ENCODE data around the gene CD274.

DNA sequence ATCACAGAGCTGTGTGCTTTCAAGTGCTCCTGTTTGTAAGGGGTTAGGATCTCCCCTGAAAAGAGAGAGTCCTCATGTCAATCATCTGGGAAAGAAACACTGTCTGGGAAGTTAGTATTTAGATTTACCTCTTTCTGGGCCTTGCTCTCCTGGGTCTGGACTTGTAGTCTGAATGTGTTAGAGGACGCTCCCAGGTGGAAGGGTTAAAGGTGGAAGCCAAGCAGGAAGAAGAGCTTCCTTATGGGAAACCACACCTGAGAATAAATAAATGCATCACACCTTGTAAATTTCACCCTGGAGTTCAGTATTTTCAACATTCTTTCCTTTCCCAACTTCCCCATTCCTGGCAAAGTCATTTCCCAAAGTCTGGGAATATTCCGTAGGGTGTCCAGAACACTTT is 13.9 kb upstream of the CD274 start:
- TF ChIP-seq, protein P1, sequence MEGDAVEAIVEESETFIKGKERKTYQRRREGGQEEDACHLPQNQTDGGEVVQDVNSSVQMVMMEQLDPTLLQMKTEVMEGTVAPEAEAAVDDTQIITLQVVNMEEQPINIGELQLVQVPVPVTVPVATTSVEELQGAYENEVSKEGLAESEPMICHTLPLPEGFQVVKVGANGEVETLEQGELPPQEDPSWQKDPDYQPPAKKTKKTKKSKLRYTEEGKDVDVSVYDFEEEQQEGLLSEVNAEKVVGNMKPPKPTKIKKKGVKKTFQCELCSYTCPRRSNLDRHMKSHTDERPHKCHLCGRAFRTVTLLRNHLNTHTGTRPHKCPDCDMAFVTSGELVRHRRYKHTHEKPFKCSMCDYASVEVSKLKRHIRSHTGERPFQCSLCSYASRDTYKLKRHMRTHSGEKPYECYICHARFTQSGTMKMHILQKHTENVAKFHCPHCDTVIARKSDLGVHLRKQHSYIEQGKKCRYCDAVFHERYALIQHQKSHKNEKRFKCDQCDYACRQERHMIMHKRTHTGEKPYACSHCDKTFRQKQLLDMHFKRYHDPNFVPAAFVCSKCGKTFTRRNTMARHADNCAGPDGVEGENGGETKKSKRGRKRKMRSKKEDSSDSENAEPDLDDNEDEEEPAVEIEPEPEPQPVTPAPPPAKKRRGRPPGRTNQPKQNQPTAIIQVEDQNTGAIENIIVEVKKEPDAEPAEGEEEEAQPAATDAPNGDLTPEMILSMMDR (IDR thresholded peaks at IDR 0.05): no peak
- TF ChIP-seq POLR2A (IDR thresholded peaks at IDR 0.05): no peak
